Measurements from ENCODE around the gene JOSD1. TPM values are rescaled to one million over a fixed set of nuclear protein-coding genes. Genes with fewer than 3 reads are reported as not detected.
A peak's percentile ranks its signal among the peaks of the same experiment; 100 is the strongest.

JOSD1 gene
- total and polyA plus RNA-seq, 9 of the 15 experiments (the other 6 are each of a cell fraction or from before 2014, with no cell fraction given) = 8.9 to 39.1 (median 30.4) TPM

GRCh38 chr22:38705235-38706100, 4.7 kb upstream of the JOSD1 start, which contains the start of gene GTPBP1:
Gene GTPBP1, plus strand, starts transcription at chr22:38705944. Its CDS starts 12 bp downstream, at chr22:38705956.
- FAIRE-seq = peak; percentile 99
- TF ChIP-seq ZNF24 (IDR thresholded peaks at IDR 0.05) (0 out of 2 replicates have a peak, but pooled peaks have one; percentile 8), TFAM (CRISPR knock-in tag; conservative IDR thresholded peaks at IDR 0.05) (no peak), RFX5 (IDR thresholded peaks at IDR 0.05; ENCODE audit: low read depth, low read length) (0 out of 2 replicates have a peak, but pooled peaks have one; percentile 28), ATF1 (CRISPR knock-in tag; IDR thresholded peaks at IDR 0.05) (0 out of 2 replicates have a peak, but pooled peaks have one; percentile 6), ATF1 (tag; IDR thresholded peaks at IDR 0.05) (peak; percentile 97), MAFF (IDR thresholded peaks at IDR 0.05; ENCODE audit: low read length) (peak; percentile 33), MEF2D (tag; conservative IDR thresholded peaks at IDR 0.05; ENCODE audit: low read depth) (no peak), RNF219 (CRISPR knock-in tag; IDR thresholded peaks at IDR 0.05) (no peak), PBX2 (CRISPR knock-in tag; IDR thresholded peaks at IDR 0.05; ENCODE audit: low read depth) (peak; percentile 93), PBX2 (tag; conservative IDR thresholded peaks at IDR 0.05; ENCODE audit: low read depth) (peak; percentile 100), MYBL2 (IDR thresholded peaks at IDR 0.05; ENCODE audit: low read depth) (no peak), MYBL2 (CRISPR knock-in tag; IDR thresholded peaks at IDR 0.05; ENCODE audit: borderline replicate concordance) (no peak), HOXB6 (CRISPR knock-in tag; IDR thresholded peaks at IDR 0.05; ENCODE audit: borderline replicate concordance) (no peak), ZNF668 (CRISPR knock-in tag; IDR thresholded peaks at IDR 0.05) (no peak), E2F1 (CRISPR knock-in tag; IDR thresholded peaks at IDR 0.05) (no peak; the same call in none of the 2 replicates), PHF8 (IDR thresholded peaks at IDR 0.05; ENCODE audit: borderline replicate concordance, low read length) (peak; percentile 73; the same call in 1 of the 2 replicates)

More at GRCh38 chr22:38705235-38706100, 4.7 kb upstream of the JOSD1 start, which contains the start of gene GTPBP1:
- Histone ChIP-seq H3K4me1 (replicated peaks in 1 of 2; ENCODE audit: control insufficient read depth in 2 of 2, insufficient read depth in 2 of 2, low read length in 2 of 2) (peaks cover 29 to 38% of the 10 kb centered on the region in 2 experiments; a peak in 4 of 5 replicates), H3K27ac (ENCODE audit: extremely low read depth, low read depth, low read length) (peak within 1 kb of the TSS; percentile 91), H3K4me2 (ENCODE audit: insufficient read depth, low read length) (peak within 1 kb of the TSS; percentile 91), H3K9me1 (ENCODE audit: control insufficient read depth, insufficient read depth, low read length) (no peaks in the 10 kb centered on the region), H2AFZ (ENCODE audit: low read depth, low read length) (peak within 1 kb of the TSS; percentile 64), H4K20me1 (replicated peaks; ENCODE audit: control insufficient read depth, insufficient read depth, low read length) (peaks cover 18% of the 10 kb centered on the region), H3K9ac (ENCODE audit: insufficient read depth in 1 of 2, low read depth in 2 of 2, low read length in 2 of 2) (peak within 1 kb of the TSS; percentile 86 to 97), H3K27me3 (ENCODE audit: control insufficient read depth in 2 of 2, insufficient read depth in 2 of 2, low read length in 2 of 2) (no peaks in the 10 kb centered on the region), H3K9me3 (replicated peaks; ENCODE audit: control insufficient read depth, insufficient read depth, low read depth, low read length) (no peaks in the 10 kb centered on the region), H3K79me2 (ENCODE audit: control insufficient read depth, insufficient read depth, low read length) (peaks cover 55% of the 10 kb centered on the region), H3K4me3 (peak within 1 kb of the TSS; percentile 94), H3K36me3 (ENCODE audit: control insufficient read depth, insufficient read depth, low read length) (peaks cover 23% of the 10 kb centered on the region; the same call in 2 of the 3 replicates)
- in situ Hi-C loops (cut with MboI) = no loop called here
- BruUV-seq (replicated peaks) = no TSS peak
- ChIA-PET POLR2A (interaction anchor here (0.6 to 2.7 kb wide), 12 partner anchors 9 to 250 kb away, joined by 3 to 9 read pairs (median 4); partner anchors contain the start of gene TOMM22), CTCF (ENCODE audit: low intra/inter-chr PET ratio) (no interaction called here)
- ATAC-seq (peak; percentile 88), DNase-seq (ENCODE audit: extremely low read depth in 1 of 4, low spot score in 3 of 4) (peak; percentile 85 to 98 (median 91))
- intact Hi-C loops (cut with micrococcal nuclease) = no loop called here
- WGBS (ENCODE audit: insufficient coverage, low coverage, missing lambda C conversion rate) = under 1% methylated on average over 44 of the region's 55 CpGs

Data from K562 (cell line).